GM18526 (cell line): ENCODE measurements around the gene MT1H.

ENCODE experiments used
- POLR2A ChIP-seq: IDR thresholded peaks from 3 replicates; pipeline ENCODE4 v1.6.1; 2011; ENCODE audit not compliant: insufficient read length; ENCODE audit errors: extremely low read depth

MT1H gene

GRCh38 chr16:56697456-56698155 lies 28.0 kb downstream of the MT1H start:
- TF ChIP-seq POLR2A = no peak

DNA sequence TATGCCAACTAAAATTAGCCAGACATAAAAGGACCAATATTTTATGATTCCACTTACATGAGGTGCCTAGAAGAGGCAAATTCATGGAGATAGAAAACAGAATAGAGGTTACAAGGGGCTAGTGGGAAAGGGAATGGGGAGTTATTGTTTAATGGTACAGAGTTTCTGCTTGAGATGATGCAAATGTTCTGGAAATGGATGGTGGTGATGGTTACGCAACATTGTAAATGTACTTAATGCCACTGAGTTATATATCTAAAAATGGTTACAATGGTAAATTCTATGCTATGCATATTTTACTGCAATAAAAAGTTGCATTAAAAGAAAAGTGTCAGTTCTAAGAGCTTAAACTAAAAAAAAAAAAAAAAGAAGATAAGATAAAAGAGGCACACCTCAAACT lies 30.6 kb downstream of the MT1H start:
- TF ChIP-seq POLR2A = no peak

DNA sequence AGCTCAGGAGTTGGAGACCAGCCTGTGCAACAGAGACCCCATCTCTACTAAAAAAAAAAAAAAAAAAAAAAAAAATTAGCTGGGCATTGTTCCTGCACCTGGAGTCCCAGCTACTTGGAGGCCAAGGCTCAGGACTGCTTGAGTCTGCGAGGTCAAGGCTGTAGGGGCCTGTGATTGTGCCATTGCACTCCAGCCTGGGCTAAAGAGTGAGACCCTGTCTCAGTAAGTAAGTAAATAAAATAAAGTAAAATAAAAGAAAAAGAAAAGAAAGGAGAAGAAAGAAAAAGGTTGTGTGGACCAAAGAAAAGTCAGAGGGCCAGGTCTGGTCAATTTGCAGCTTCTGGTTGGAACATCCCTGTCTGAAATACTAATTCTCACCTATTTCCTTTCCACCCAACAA lies 31.0 kb downstream of the MT1H start:
- no peak for TF ChIP-seq POLR2A

- TF ChIP-seq POLR2A = no peak
Measured at GRCh38 chr16:56701534-56701933, 31.9 kb downstream of the MT1H start.

GRCh38 chr16:56702836-56703235 lies 33.2 kb downstream of the MT1H start:
- no peak for TF ChIP-seq POLR2A

GRCh38 chr16:56708525-56709442 lies 39.2 kb downstream of the MT1H start:
- no peak for TF ChIP-seq POLR2A

DNA sequence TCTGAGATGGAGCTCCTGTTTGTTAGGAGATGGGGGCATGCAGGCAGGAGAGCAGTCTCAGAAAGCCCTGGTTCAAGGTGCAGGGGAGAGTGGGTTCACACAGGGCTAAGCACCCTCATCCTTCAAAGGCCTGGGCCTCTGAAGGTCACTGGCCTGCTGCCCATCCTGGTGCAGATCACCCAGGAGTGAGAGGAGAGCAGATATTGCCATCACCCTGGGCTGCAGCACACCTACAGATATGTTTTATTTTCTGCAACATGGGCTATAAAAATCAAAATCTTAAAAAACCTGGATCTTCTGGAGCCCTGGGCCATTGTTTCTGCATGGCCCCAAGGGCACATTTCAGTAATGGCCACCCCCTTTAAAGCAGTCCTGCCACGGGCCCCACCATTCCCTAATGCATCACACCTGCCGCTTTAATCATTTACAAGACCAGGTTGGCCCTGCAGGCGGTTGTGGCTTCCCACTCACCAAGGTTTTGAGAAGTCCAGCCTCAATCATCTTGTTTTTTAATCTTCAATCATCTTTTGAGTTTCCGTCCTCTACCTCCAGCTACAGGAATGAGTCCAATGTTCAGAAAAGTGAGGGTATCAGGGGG lies 39.9 kb downstream of the MT1H start:
- TF ChIP-seq POLR2A = no peak

DNA sequence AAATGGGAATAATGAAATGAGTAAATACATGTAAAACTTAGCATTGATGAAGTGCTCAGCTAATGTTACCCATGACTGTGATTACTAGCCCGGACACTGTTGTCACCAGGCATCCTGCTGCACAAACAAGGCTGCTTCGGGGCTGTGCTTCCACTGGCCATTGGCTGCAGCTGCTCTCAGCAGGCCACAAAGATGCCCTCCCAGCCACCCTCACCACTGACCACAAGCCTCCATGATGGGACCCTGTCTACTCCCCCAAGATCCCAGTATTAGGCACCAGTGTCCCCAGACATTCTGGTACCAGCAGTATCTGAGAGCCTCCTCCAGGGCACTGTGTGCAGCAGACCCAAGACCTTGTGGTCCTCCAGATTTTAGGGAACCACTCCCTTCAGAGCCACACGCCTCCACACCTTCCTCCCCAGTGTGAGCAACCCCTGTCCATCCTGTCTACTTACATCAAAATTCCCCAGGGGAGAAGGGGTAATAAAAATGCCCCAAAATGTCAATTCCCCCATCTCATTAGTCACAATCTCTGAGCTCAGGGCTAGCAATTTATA lies 40.6 kb downstream of the MT1H start:
- TF ChIP-seq POLR2A = no peak

DNA sequence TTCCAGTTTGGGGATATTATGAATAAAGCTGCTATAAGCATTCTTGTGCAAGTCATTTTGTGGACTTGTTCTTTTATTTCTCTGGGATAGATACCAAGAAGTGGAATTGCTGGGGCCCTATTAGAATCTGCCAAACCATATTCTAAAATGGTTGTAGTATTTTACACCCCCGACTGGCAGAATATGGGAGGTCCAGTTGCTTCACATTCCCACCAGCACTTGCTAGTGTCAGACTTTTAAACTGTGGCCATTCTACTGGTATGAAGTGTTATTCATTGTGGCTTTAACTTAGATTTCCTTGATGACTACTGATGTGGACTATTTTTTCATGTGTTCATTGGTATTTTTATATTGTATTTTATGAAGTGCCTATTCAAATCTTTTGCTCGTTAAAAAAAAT lies 42.2 kb downstream of the MT1H start:
- TF ChIP-seq POLR2A = no peak

DNA sequence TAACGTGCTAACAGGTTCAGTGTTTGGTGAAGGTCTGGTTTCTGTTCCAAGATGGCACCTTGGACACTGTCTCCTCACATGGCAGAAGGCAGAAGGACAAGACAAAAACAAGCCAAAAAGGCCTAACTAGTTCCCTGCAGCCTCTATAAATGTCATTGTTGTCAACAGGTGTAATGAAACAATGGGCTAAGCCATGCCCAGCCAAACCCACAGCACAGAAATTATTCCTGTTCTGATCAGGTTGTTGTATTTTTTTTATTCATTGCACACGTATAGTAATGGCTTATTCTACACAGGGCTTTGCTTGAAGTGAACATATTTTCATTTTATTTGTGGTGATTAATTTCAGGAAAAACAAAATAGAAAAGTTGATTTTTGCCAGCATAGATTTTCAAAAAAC lies 44.2 kb downstream of the MT1H start:
- no peak for TF ChIP-seq POLR2A

DNA sequence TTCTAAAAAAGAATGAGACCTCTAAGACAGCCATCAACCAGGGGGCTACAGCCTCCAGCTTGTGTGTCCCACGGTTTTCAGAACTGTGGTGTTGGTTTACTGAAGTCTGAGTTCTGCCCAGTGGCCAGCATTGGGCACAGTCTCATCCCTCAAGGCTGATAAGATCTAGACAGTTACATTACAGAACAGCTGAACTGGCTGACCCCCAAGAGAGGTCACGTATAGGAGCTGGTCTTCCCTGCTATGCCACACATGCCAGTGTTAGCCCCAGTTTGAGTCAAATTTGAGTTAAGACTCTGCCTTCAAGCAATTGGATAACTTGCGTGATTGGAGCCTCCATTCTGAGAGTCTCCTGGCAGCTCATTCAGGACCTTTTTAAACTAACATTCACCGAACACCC lies 45.5 kb downstream of the MT1H start:
- TF ChIP-seq POLR2A = no peak

DNA sequence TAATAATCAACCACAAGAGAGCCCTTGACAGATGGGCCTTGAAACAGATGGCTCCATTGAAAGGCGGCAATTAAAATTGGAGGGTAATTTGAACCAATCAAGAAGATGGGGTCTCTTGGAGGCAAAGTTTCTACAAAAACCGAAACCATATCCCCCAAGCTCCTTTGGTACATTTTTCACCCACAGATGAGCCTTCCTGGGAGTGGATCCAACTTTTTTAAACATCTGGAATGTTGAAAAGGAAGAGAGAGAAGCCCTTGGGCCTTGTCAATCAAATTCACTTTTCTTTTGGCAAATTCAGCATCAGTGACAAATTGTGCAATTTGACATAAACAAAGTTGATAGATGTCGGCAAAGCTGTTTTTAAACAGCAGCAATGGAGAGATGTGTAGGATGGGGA lies 47.1 kb downstream of the MT1H start:
- no peak for TF ChIP-seq POLR2A
